HG03558 (cell line): ENCODE data around the gene GDF11.
"Not testable (repeated sequence)": the region's sequence is repeated elsewhere in the genome, so short reads cannot be mapped to it uniquely, and the experiment has no call there.

ENCODE experiments used
- ATAC-seq: cut with Tn5 transposase; IDR thresholded peaks from one replicate; pipeline ENCODE4 v1.9.1; 2021; ENCODE audit warnings: moderate number of reproducible peaks; ENCODE audit not compliant: unreplicated experiment; ENCODE audit errors: extremely low read depth

Gene GDF11

GRCh38 chr12:55737581-55738122, 5.3 kb upstream of the GDF11 start:
- ATAC-seq: no peak

GRCh38 chr12:55738123-55739024, 4.5 kb upstream of the GDF11 start:
- ATAC-seq: peak; percentile 75

- no peak for ATAC-seq
Measured at GRCh38 chr12:55739025-55739378, 3.9 kb upstream of the GDF11 start.

GRCh38 chr12:55741931-55742680, 816 bp upstream of the GDF11 start:
- no peak for ATAC-seq

- no peak for ATAC-seq
Measured at GRCh38 chr12:55743406-55744339, 751 bp downstream of the GDF11 start.

- ATAC-seq: no peak
Measured at GRCh38 chr12:55744340-55745030, 1.6 kb downstream of the GDF11 start.

- ATAC-seq: no peak
Measured at GRCh38 chr12:55745361-55746173, 2.6 kb downstream of the GDF11 start.

- ATAC-seq: no peak
Measured at GRCh38 chr12:55746174-55746912, 3.4 kb downstream of the GDF11 start.

- ATAC-seq: no peak
Measured at GRCh38 chr12:55746913-55747231, 4.0 kb downstream of the GDF11 start.

- ATAC-seq: no peak
Measured at GRCh38 chr12:55748230-55748993, 5.5 kb downstream of the GDF11 start.

- no peak for ATAC-seq
Measured at GRCh38 chr12:55755246-55755645, 12.3 kb downstream of the GDF11 start.

- ATAC-seq: no peak
Measured at GRCh38 chr12:55757701-55758100, 14.8 kb downstream of the GDF11 start.

GRCh38 chr12:55758575-55758974, 15.7 kb downstream of the GDF11 start:
- ATAC-seq: not testable (repeated sequence)

GRCh38 chr12:55760663-55761062, 17.7 kb downstream of the GDF11 start:
- ATAC-seq: no peak

- ATAC-seq: no peak
Measured at GRCh38 chr12:55762646-55763045, 19.7 kb downstream of the GDF11 start.

GRCh38 chr12:55765736-55766290, 22.9 kb downstream of the GDF11 start:
- ATAC-seq: no peak

- ATAC-seq: no peak
Measured at GRCh38 chr12:55767156-55767555, 24.2 kb downstream of the GDF11 start.
